T-helper 1 cell (primary cell): ENCODE data around the gene F2R.
"Not testable (repeated sequence)": the region's sequence is repeated elsewhere in the genome, so short reads cannot be mapped to it uniquely, and the experiment has no call there.

Experiments
- DNase-seq, 5 donors: peaks; one replicate each; pipeline ENCODE4 v3.0.0-alpha.2; 2012 to 2020

The F2R gene

GRCh38 chr5:76761118-76761517 lies 45.2 kb downstream of the F2R start:
- not testable (repeated sequence) for DNase-seq

- DNase-seq, result no peak
Observed at GRCh38 chr5:76762484-76762883, 46.6 kb downstream of the F2R start.

GRCh38 chr5:76763136-76763535 lies 47.2 kb downstream of the F2R start:
- peak in 1 of 5 donors; percentile 77 for DNase-seq

GRCh38 chr5:76764374-76764773 lies 48.4 kb downstream of the F2R start:
- DNase-seq, result no peak

GRCh38 chr5:76765249-76765648 lies 49.3 kb downstream of the F2R start:
- no peak for DNase-seq

GRCh38 chr5:76766746-76767145 lies 50.8 kb downstream of the F2R start:
- no peak for DNase-seq

GRCh38 chr5:76771041-76771440 lies 55.1 kb downstream of the F2R start:
- not testable (repeated sequence) for DNase-seq

GRCh38 chr5:76771705-76772405 lies 55.9 kb downstream of the F2R start:
- DNase-seq, result no peak

- no peak for DNase-seq
Observed at GRCh38 chr5:76775921-76776320, 60.0 kb downstream of the F2R start.

GRCh38 chr5:76776391-76776790 lies 60.5 kb downstream of the F2R start:
- DNase-seq, result no peak

- not testable (repeated sequence) for DNase-seq
Observed at GRCh38 chr5:76780616-76781015, 64.7 kb downstream of the F2R start.

- no peak for DNase-seq
Observed at GRCh38 chr5:76781775-76782174, 65.8 kb downstream of the F2R start.

- DNase-seq, result no peak
Observed at GRCh38 chr5:76782444-76782843, 66.5 kb downstream of the F2R start.
